Measurements from ENCODE around the gene ANKS6. TPM values are rescaled to one million over a fixed set of nuclear protein-coding genes. Genes with fewer than 3 reads are reported as not detected.

ANKS6 gene
- total and polyA plus RNA-seq, 2 of the 8 experiments (the other 6 are each of a cell fraction or from before 2014, with no cell fraction given): 34.1 to 56.3 TPM

- no peak overlapping the region for H3K23ac ChIP-seq (ENCODE audit: insufficient read length)
- no peaks in the 10 kb centered on the region for H3K79me1 ChIP-seq (ENCODE audit: low read depth, low read length)
- DNase-seq (ENCODE audit: low read depth in 1 of 2, low spot score in 2 of 2) (no peak), FAIRE-seq (no peak)
- no peak overlapping the region for H2BK20ac ChIP-seq (ENCODE audit: low read length)
- POLR2A ChIA-PET (ENCODE audit: partially characterized antibody): no interaction called here
- no peak overlapping the region for H3K56ac ChIP-seq (replicated peaks; ENCODE audit: insufficient read length, low read depth, low read length)
- H2BK5ac ChIP-seq (ENCODE audit: low read depth, low read length): no peak overlapping the region
- H3K79me2 ChIP-seq (ENCODE audit: control insufficient read depth in 1 of 2, insufficient read depth in 2 of 2, low read length in 2 of 2): no peaks in the 10 kb centered on the region
- H2BK15ac ChIP-seq (ENCODE audit: low read length): no peak overlapping the region
- no peak overlapping the region for H2BK12ac ChIP-seq (ENCODE audit: low read depth, low read length)
- no peaks in the 10 kb centered on the region; a peak in 1 of 7 replicates for H3K27me3 ChIP-seq (replicated peaks in 1 of 4; ENCODE audit: control insufficient read depth in 3 of 4, extremely low read depth in 1 of 4, insufficient read depth in 3 of 4, low read length in 3 of 4)
- H4K20me1 ChIP-seq (replicated peaks in 1 of 2; ENCODE audit: control insufficient read depth in 1 of 2, insufficient read depth in 2 of 2, low read length in 2 of 2): no peaks in the 10 kb centered on the region
- TF ChIP-seq POU5F1 (IDR thresholded peaks at IDR 0.05; ENCODE audit: low read depth, low read length) (no peak), NANOG (IDR thresholded peaks at IDR 0.05; ENCODE audit: insufficient read depth, low read depth, low read length, poor library complexity, severe bottlenecking) (no peak), CHD2 (IDR thresholded peaks at IDR 0.05; ENCODE audit: low read length) (no peak), CBX8 (IDR thresholded peaks at IDR 0.05; ENCODE audit: borderline replicate concordance, low read depth, low read length) (no peak), HDAC6 (IDR thresholded peaks at IDR 0.05; ENCODE audit: low read depth, low read length) (no peak), BCL11A (IDR thresholded peaks at IDR 0.05; ENCODE audit: low read depth in 2 of 2, low read length in 2 of 2) (no peak), SP1 (IDR thresholded peaks at IDR 0.05; ENCODE audit: low read depth, low read length) (no peak), SIN3A (conservative IDR thresholded peaks at IDR 0.05 in 1 of 2, IDR thresholded peaks at IDR 0.05 in 1 of 2; ENCODE audit: low read depth in 1 of 2, low read length in 2 of 2) (no peak), CHD1 (IDR thresholded peaks at IDR 0.05; ENCODE audit: low read depth, low read length) (no peak), POLR2AphosphoS5 (IDR thresholded peaks at IDR 0.05; ENCODE audit: low read depth, low read length) (no peak), TBP (IDR thresholded peaks at IDR 0.05; ENCODE audit: low read depth, low read length) (no peak), SUZ12 (IDR thresholded peaks at IDR 0.05; ENCODE audit: low read length) (no peak), RAD21 (IDR thresholded peaks at IDR 0.05 in 1 of 2, conservative IDR thresholded peaks at IDR 0.05 in 1 of 2; ENCODE audit: low read depth in 2 of 2, low read length in 2 of 2) (no peak), POLR2A (IDR thresholded peaks at IDR 0.05; ENCODE audit: control extremely low read depth in 1 of 2, low read depth in 2 of 2, low read length in 2 of 2) (no peak), YY1 (IDR thresholded peaks at IDR 0.05; ENCODE audit: low read depth, low read length) (no peak), SP4 (IDR thresholded peaks at IDR 0.05; ENCODE audit: low read length) (no peak)
- H3K9me3 ChIP-seq (ENCODE audit: insufficient read depth in 2 of 2, low read depth in 1 of 2, low read length in 1 of 2): no peaks in the 10 kb centered on the region
- no peak overlapping the region for H3K4ac ChIP-seq (replicated peaks; ENCODE audit: insufficient read length, low read depth, low read length)
- no peak overlapping the region for H3K18ac ChIP-seq (ENCODE audit: extremely low read depth, low read length)
- CTCF ChIA-PET (ENCODE audit: partially characterized antibody): interaction anchor here (0.6 to 2.6 kb wide), 4 partner anchors 17 to 415 kb away, joined by 3 to 10 read pairs (median 6); no protein-coding TSS in a partner anchor
- H3K14ac ChIP-seq (ENCODE audit: insufficient read length): no peak overlapping the region
- H3K4me1 ChIP-seq (replicated peaks in 1 of 4; ENCODE audit: control insufficient read depth in 3 of 4, insufficient read depth in 4 of 4, low read length in 3 of 4): peaks cover 0 to 3% (median 0%) of the 10 kb centered on the region in 4 experiments; a peak in 2 of 7 replicates
- 89% methylated on average over 5 of the region's 5 CpGs; no CpG with 5 or more reads in 1 of the 2 experiments for WGBS, 2 experiments (ENCODE audit: extremely low coverage in 1 of 2, insufficient coverage in 1 of 2, insufficient read length in 1 of 2, insufficient replicate concordance in 2 of 2, low coverage in 1 of 2, low lambda C conversion rate in 2 of 2, missing lambda C conversion rate in 1 of 2)
- no peak overlapping the region for H3K4me2 ChIP-seq (ENCODE audit: insufficient read depth in 1 of 2, low read depth in 2 of 2, low read length in 2 of 2)
- no peak overlapping the region for H4K5ac ChIP-seq (ENCODE audit: insufficient read length, low read depth, low read length)
- H2AK5ac ChIP-seq (ENCODE audit: low read depth, low read length): no peak overlapping the region
- H4K8ac ChIP-seq (ENCODE audit: extremely low read depth, insufficient read depth, low read length): no peak overlapping the region
- no peak overlapping the region for H3K9ac ChIP-seq (replicated peaks in 1 of 4; ENCODE audit: extremely low read depth in 1 of 4, low read depth in 3 of 4, low read length in 3 of 4)
- H3K23me2 ChIP-seq (ENCODE audit: low read depth, low read length): no peaks in the 10 kb centered on the region
- H2BK120ac ChIP-seq (replicated peaks; ENCODE audit: low read depth, low read length): no peak overlapping the region
- H3K27ac ChIP-seq (ENCODE audit: low read depth, low read length): no peak overlapping the region
- H2AFZ ChIP-seq (ENCODE audit: low read length): no peak overlapping the region
- no peak overlapping the region for H4K91ac ChIP-seq (replicated peaks; ENCODE audit: insufficient read length, low read length)
- H3K36me3 ChIP-seq (ENCODE audit: control insufficient read depth in 2 of 4, insufficient read depth in 4 of 4, low read length in 3 of 4): peaks cover 2 to 18% (median 5%) of the 10 kb centered on the region in 4 experiments; a peak in 6 of 8 replicates
- H3K4me3 ChIP-seq (ENCODE audit: extremely low read depth in 1 of 4, insufficient read depth in 2 of 4, low read depth in 3 of 4, low read length in 4 of 4): no peak overlapping the region
Measured at GRCh38 chr9:98730871-98731270, 65.5 kb downstream of the ANKS6 start.

Data from H1 (cell line).